Astrocyte (in vitro differentiated cells and primary cell): ENCODE results near the gene BICDL1. TPM values are rescaled to one million over a fixed set of nuclear protein-coding genes. Genes with fewer than 3 reads are reported as not detected.

ENCODE experiments used
- DNase-seq: peaks from one replicate; pipeline ENCODE4 v3.0.0-alpha.2; 2010; ENCODE audit warnings: low read depth
- FAIRE-seq: peaks from 2 replicates; lab custom pipeline; 2011; peaks lifted over from hg19 to GRCh38; lab: Jason Lieb, UNC
- H2AFZ ChIP-seq: 2 replicates; pipeline ENCODE4 v1.6.0; 2012; ENCODE audit warnings: low read depth, low read length, inconsistent platforms
- H3K27ac ChIP-seq: 2 replicates; pipeline ENCODE4 v1.5.1; 2011; ENCODE audit warnings: low read depth, low read length, inconsistent platforms
- H3K27me3 ChIP-seq: 2 replicates; pipeline ENCODE4 v1.6.0; 2011; ENCODE audit warnings: low read length, inconsistent platforms; ENCODE audit not compliant: insufficient read depth
- H3K36me3 ChIP-seq: 2 replicates; pipeline ENCODE4 v1.5.1; 2011; ENCODE audit warnings: low read length, inconsistent platforms; ENCODE audit not compliant: insufficient read depth
- H3K4me1 ChIP-seq: 2 replicates; pipeline ENCODE4 v1.5.1; 2011; ENCODE audit warnings: low read length, inconsistent platforms; ENCODE audit not compliant: insufficient read depth
- H3K4me2 ChIP-seq: 2 replicates; pipeline ENCODE4 v1.6.0; 2012; ENCODE audit warnings: low read length, inconsistent platforms
- H3K4me3 ChIP-seq: 2 replicates; pipeline ENCODE4 v1.5.1; 2011; ENCODE audit warnings: low read depth, mild to moderate bottlenecking, low read length, inconsistent platforms; ENCODE audit not compliant: insufficient read depth
- H3K79me2 ChIP-seq: 2 replicates; pipeline ENCODE4 v1.6.0; 2012; ENCODE audit warnings: mild to moderate bottlenecking, low read length, inconsistent platforms; ENCODE audit not compliant: insufficient read depth
- H3K9ac ChIP-seq: 2 replicates; pipeline ENCODE4 v1.6.0; 2012; ENCODE audit warnings: mild to moderate bottlenecking, low read length, inconsistent platforms
- H3K9me3 ChIP-seq: 2 replicates; pipeline ENCODE4 v1.5.1; 2012; ENCODE audit warnings: low read depth, mild to moderate bottlenecking, low read length, inconsistent platforms; ENCODE audit not compliant: insufficient read depth
- H4K20me1 ChIP-seq: 2 replicates; pipeline ENCODE4 v1.6.0; 2012; ENCODE audit warnings: low read length, inconsistent platforms; ENCODE audit not compliant: insufficient read depth
- H3K27ac Mint-ChIP-seq: one replicate; pipeline ENCODE4 v1.8.0; 2021; ENCODE audit warnings: mild to moderate bottlenecking, mixed read lengths; ENCODE audit not compliant: unreplicated experiment
- H3K27me3 Mint-ChIP-seq: one replicate; pipeline ENCODE4 v1.8.0; 2021; ENCODE audit warnings: low read depth, mixed read lengths; ENCODE audit not compliant: unreplicated experiment
- H3K36me3 Mint-ChIP-seq: one replicate; pipeline ENCODE4 v1.8.0; 2021; ENCODE audit warnings: low read depth, mixed read lengths; ENCODE audit not compliant: unreplicated experiment
- H3K4me1 Mint-ChIP-seq: one replicate; pipeline ENCODE4 v1.8.0; 2021; ENCODE audit warnings: low read depth, mixed read lengths; ENCODE audit not compliant: unreplicated experiment
- H3K4me3 Mint-ChIP-seq: one replicate; pipeline ENCODE4 v1.8.0; 2021; ENCODE audit warnings: mild to moderate bottlenecking, moderate library complexity, mixed read lengths; ENCODE audit not compliant: unreplicated experiment
- H3K9me3 Mint-ChIP-seq: one replicate; pipeline ENCODE4 v1.8.0; 2021; ENCODE audit warnings: mild to moderate bottlenecking, mixed read lengths; ENCODE audit not compliant: unreplicated experiment
- EZH2 ChIP-seq: IDR thresholded peaks from 2 replicates; pipeline ENCODE4 v1.6.1; 2012; ENCODE audit warnings: mild to moderate bottlenecking, low read length, inconsistent platforms; ENCODE audit not compliant: insufficient read depth
- total RNA-seq: library from RNA; stranded (reverse); gene quantifications from 2 replicates; pipeline ENCODE4 v1.2.1, GENCODE V29; 2021
- TF ChIP-seq, protein P1 (sequence below): IDR thresholded peaks from 2 replicates; pipeline ENCODE4 v1.5.1; 2011; ENCODE audit warnings: low read depth, mild to moderate bottlenecking, inconsistent platforms, low read length, moderate library complexity; ENCODE audit not compliant: insufficient read depth

The BICDL1 gene
- total RNA-seq, 1 donor from 2014 or later = 8.8 TPM

DNA sequence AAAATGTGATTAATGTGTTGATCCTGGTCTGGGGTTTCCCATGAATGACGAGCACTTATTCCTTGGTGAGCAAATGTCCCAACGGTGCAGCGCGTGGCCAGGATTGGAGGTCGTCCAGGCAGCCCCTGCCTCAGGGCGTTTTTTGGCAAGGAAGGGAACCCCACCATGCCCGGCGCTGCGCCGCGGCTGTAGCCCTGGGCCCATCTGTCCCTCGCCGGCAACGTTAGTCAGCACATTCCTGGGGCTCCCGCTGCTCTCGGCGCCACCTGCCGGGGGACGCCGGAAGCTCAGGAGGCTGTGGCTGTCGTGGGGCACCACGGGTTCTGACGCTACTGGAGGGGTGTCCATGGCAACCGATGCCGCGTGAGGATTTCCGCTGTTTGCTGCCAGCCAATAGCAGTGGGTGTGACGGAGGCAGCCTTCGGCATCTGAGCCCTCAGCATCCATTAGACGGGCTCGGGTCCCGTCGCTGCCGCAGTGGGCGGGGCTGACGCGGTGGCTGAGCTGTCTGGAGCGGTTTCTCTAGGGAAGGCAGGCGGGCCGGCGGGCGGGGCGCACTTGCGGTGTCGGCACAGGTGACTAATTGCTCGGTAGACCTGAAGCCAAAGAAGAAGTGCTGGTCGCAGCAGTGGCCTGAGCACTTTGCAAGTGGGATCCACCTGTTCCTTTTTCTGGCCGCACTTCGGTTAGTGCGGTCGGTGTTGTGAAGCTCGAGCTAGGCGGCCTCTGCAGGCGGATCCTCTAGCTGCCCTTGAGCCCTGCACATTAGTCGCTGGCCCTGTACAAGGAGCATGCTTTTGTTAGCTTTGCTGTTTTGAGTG lies 98.0 kb downstream of the BICDL1 start:
- no peaks in the 10 kb centered on the region for H3K9me3 ChIP-seq
- Mint-ChIP-seq H3K36me3 (peaks cover 8% of the 10 kb centered on the region), H3K4me3 (peak overlapping the region; percentile 77), H3K27me3 (no peaks in the 10 kb centered on the region), H3K27ac (peak overlapping the region; percentile 72), H3K4me1 (peaks cover 4% of the 10 kb centered on the region), H3K9me3 (peaks cover 1% of the 10 kb centered on the region)
- peak overlapping the region; percentile 65 for H3K4me3 ChIP-seq
- peak overlapping the region; percentile 88 for H3K4me2 ChIP-seq
- TF ChIP-seq EZH2 = no peak
- TF ChIP-seq, protein P1, sequence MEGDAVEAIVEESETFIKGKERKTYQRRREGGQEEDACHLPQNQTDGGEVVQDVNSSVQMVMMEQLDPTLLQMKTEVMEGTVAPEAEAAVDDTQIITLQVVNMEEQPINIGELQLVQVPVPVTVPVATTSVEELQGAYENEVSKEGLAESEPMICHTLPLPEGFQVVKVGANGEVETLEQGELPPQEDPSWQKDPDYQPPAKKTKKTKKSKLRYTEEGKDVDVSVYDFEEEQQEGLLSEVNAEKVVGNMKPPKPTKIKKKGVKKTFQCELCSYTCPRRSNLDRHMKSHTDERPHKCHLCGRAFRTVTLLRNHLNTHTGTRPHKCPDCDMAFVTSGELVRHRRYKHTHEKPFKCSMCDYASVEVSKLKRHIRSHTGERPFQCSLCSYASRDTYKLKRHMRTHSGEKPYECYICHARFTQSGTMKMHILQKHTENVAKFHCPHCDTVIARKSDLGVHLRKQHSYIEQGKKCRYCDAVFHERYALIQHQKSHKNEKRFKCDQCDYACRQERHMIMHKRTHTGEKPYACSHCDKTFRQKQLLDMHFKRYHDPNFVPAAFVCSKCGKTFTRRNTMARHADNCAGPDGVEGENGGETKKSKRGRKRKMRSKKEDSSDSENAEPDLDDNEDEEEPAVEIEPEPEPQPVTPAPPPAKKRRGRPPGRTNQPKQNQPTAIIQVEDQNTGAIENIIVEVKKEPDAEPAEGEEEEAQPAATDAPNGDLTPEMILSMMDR = peak; percentile 90
- H3K36me3 ChIP-seq = no peaks in the 10 kb centered on the region
- H3K27ac ChIP-seq = peak overlapping the region; percentile 52
- peak; percentile 96 for DNase-seq
- H2AFZ ChIP-seq = peak overlapping the region; percentile 79
- H3K4me1 ChIP-seq = peaks cover 5% of the 10 kb centered on the region
- FAIRE-seq = peak; percentile 74
- H3K9ac ChIP-seq = peak overlapping the region; percentile 73
- H3K79me2 ChIP-seq = no peaks in the 10 kb centered on the region
- peaks cover 12% of the 10 kb centered on the region for H4K20me1 ChIP-seq
- H3K27me3 ChIP-seq = no peaks in the 10 kb centered on the region

- H3K36me3 Mint-ChIP-seq = peaks cover 10% of the 10 kb centered on the region
- no peaks in the 10 kb centered on the region for H3K36me3 ChIP-seq
- H3K27me3 ChIP-seq = no peaks in the 10 kb centered on the region
- H3K4me3 ChIP-seq = no peak overlapping the region
- H3K4me2 ChIP-seq = no peak overlapping the region
- H3K4me1 Mint-ChIP-seq = peaks cover 5% of the 10 kb centered on the region
- H3K4me3 Mint-ChIP-seq = no peak overlapping the region
- no peak overlapping the region for H3K27ac ChIP-seq
- no peaks in the 10 kb centered on the region for H3K27me3 Mint-ChIP-seq
- no peak overlapping the region for H3K27ac Mint-ChIP-seq
- DNase-seq (no peak), FAIRE-seq (no peak)
- no peak overlapping the region for H3K9ac ChIP-seq
- no peaks in the 10 kb centered on the region for H3K9me3 ChIP-seq
- peaks cover 31% of the 10 kb centered on the region for H4K20me1 ChIP-seq
- H2AFZ ChIP-seq = no peak overlapping the region
- H3K79me2 ChIP-seq = no peaks in the 10 kb centered on the region
- peaks cover 1% of the 10 kb centered on the region for H3K9me3 Mint-ChIP-seq
- peaks cover 5% of the 10 kb centered on the region for H3K4me1 ChIP-seq
- TF ChIP-seq EZH2 = no peak
- TF ChIP-seq, protein P1 = no peak
Measured at GRCh38 chr12:120089105-120089504, 100.1 kb downstream of the BICDL1 start.

GRCh38 chr12:120089796-120090195 lies 100.8 kb downstream of the BICDL1 start:
- no peak for DNase-seq
- Mint-ChIP-seq H3K9me3 (peaks cover under 1% of the 10 kb centered on the region), H3K4me3 (no peak overlapping the region), H3K36me3 (peaks cover 10% of the 10 kb centered on the region), H3K4me1 (peaks cover 6% of the 10 kb centered on the region), H3K27ac (no peak overlapping the region), H3K27me3 (no peaks in the 10 kb centered on the region)
- Histone ChIP-seq H3K36me3 (peaks cover 4% of the 10 kb centered on the region), H2AFZ (no peak overlapping the region), H3K79me2 (no peaks in the 10 kb centered on the region), H3K4me2 (no peak overlapping the region), H4K20me1 (peaks cover 35% of the 10 kb centered on the region), H3K4me3 (no peak overlapping the region), H3K9ac (no peak overlapping the region), H3K4me1 (peaks cover 5% of the 10 kb centered on the region), H3K27ac (no peak overlapping the region), H3K27me3 (no peaks in the 10 kb centered on the region), H3K9me3 (no peaks in the 10 kb centered on the region)
- TF ChIP-seq, protein P1 = no peak
- no peak for TF ChIP-seq EZH2
- FAIRE-seq = no peak
